GM06990 (cell line): ENCODE data around the gene TMPRSS12.
"Not testable (repeated sequence)": the region's sequence is repeated elsewhere in the genome, so short reads cannot be mapped to it uniquely, and the experiment has no call there.

Source experiments
- DNase-seq: peaks from one replicate; pipeline ENCODE4 v3.0.0-alpha.2; 2011; ENCODE audit not compliant: insufficient read length; ENCODE audit errors: extremely low read depth
- H3K27me3 ChIP-seq: replicated peaks from 2 replicates; pipeline ENCODE4 v1.6.0; 2011; ENCODE audit warnings: low read length; ENCODE audit not compliant: control insufficient read depth, insufficient read depth
- H3K36me3 ChIP-seq: 2 replicates; pipeline ENCODE4 v1.5.1; 2011; ENCODE audit warnings: low read length; ENCODE audit not compliant: control insufficient read depth, insufficient read depth
- H3K4me3 ChIP-seq: replicated peaks from 2 replicates; pipeline ENCODE4 v1.5.1; 2011; ENCODE audit warnings: low read depth, mild to moderate bottlenecking, control low read depth, low read length
- TF ChIP-seq, protein P1 (sequence below): IDR thresholded peaks from 2 replicates; pipeline ENCODE4 v1.5.1; 2011; ENCODE audit warnings: low read length, control low read depth, mild to moderate bottlenecking, inconsistent platforms; ENCODE audit not compliant: insufficient read depth, poor library complexity, severe bottlenecking

The TMPRSS12 gene

DNA sequence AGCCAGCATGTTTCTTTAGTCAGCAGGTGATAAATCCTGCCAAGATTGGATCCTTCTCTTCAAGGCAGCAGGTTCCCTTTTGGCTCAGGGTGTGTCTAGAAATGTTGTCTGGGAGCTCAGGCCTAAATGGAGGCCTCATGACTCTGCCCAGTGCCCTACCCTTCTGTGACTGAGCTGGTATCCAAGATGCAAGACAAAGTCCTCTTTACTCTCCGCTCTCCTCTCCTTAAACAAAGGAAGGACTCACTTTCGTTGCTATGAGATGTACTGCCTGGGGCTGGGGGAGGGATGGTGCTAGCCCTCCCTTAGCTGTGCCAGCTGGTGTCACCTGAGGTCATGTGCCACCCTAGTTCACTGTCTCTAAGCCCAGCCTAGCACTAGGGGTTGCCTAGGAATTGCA lies 13.8 kb upstream of the TMPRSS12 start:
- H3K4me3 ChIP-seq, result no peak overlapping the region
- H3K36me3 ChIP-seq, result no peaks in the 10 kb centered on the region
- TF ChIP-seq, protein P1, sequence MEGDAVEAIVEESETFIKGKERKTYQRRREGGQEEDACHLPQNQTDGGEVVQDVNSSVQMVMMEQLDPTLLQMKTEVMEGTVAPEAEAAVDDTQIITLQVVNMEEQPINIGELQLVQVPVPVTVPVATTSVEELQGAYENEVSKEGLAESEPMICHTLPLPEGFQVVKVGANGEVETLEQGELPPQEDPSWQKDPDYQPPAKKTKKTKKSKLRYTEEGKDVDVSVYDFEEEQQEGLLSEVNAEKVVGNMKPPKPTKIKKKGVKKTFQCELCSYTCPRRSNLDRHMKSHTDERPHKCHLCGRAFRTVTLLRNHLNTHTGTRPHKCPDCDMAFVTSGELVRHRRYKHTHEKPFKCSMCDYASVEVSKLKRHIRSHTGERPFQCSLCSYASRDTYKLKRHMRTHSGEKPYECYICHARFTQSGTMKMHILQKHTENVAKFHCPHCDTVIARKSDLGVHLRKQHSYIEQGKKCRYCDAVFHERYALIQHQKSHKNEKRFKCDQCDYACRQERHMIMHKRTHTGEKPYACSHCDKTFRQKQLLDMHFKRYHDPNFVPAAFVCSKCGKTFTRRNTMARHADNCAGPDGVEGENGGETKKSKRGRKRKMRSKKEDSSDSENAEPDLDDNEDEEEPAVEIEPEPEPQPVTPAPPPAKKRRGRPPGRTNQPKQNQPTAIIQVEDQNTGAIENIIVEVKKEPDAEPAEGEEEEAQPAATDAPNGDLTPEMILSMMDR, result no peak
- H3K27me3 ChIP-seq, result no peaks in the 10 kb centered on the region
- DNase-seq, result no peak

DNA sequence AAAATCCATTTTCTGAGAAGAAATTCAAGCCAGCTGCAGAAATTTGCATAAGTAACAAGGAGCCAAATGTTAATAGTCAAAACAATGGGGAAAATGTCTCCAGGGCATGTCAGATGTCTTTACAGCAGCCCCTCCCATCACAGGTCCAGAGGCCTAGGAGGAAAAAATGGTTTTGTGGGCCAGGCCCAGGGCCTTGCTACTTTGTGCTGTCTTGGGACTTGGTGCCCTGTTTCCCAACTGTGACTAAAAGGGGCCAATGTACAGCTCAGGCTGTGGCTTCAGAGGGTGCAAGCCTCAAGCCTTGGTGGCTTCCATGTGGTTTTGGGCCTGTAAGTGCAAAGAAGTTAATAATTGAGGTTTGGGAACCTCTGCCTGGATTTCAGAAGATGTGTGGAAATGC lies 8.9 kb upstream of the TMPRSS12 start:
- not testable (repeated sequence) for H3K27me3 ChIP-seq, DNase-seq

DNA sequence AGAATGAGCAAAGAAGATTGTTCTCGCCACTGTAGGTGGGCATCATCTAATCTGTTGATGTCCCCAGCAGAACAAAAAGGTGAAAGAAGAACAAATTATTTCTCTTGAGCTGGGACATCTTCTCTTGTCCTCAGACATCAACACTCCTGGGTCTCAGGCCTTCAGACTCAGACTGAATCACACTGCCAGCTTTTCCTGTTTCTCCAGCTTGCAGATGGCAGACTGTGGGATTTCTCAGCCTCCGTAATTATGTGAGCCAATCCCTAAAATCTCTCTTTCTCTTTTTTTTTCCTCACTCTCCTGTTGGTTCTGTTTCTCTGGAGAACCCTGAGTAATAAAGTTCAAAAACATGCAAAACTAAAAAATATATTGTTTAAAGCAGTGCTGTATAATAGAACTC lies 3.7 kb upstream of the TMPRSS12 start:
- TF ChIP-seq, protein P1, result no peak
- no peaks in the 10 kb centered on the region for H3K36me3 ChIP-seq
- no peaks in the 10 kb centered on the region for H3K27me3 ChIP-seq
- H3K4me3 ChIP-seq, result no peak overlapping the region
- DNase-seq, result no peak

More for the DNA sequence above, 8.9 kb upstream of the TMPRSS12 start:
- not testable (repeated sequence) for H3K36me3 ChIP-seq, H3K4me3 ChIP-seq

DNA sequence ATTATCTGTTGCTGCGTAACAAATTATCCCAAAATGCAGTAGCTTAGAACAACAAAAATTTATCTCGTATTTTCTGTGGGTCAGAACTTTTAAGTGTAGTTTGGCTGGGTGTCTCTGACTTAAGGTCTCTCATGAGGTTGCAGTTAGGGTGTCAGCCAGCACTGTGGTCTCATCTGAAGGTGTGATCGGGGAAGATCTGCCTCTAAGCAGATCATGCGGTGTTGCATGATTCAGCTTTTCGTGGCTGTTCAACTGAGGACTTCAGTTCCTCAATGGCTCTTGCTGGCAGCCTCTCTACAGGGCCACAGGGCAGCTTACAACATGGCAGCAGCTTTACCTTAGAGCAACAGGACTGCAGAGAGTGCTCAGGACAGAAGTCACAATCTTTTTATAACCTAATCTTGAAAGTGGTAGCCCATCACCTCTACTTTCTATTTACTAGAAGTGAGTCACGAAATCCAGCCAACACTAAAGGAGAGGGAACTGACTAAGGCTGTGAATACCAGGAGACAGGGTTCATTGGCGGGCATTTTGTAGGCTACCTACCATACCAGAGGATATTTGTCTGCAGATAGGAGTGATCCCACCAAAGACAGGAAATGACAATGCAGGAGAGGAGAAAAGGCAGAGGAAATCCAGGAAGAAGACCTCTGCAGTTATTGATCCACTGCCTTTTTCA lies 1.8 kb upstream of the TMPRSS12 start:
- Histone ChIP-seq H3K36me3 (no peaks in the 10 kb centered on the region), H3K4me3 (no peak overlapping the region), H3K27me3 (no peaks in the 10 kb centered on the region)
- TF ChIP-seq, protein P1, result no peak
- no peak for DNase-seq

DNA sequence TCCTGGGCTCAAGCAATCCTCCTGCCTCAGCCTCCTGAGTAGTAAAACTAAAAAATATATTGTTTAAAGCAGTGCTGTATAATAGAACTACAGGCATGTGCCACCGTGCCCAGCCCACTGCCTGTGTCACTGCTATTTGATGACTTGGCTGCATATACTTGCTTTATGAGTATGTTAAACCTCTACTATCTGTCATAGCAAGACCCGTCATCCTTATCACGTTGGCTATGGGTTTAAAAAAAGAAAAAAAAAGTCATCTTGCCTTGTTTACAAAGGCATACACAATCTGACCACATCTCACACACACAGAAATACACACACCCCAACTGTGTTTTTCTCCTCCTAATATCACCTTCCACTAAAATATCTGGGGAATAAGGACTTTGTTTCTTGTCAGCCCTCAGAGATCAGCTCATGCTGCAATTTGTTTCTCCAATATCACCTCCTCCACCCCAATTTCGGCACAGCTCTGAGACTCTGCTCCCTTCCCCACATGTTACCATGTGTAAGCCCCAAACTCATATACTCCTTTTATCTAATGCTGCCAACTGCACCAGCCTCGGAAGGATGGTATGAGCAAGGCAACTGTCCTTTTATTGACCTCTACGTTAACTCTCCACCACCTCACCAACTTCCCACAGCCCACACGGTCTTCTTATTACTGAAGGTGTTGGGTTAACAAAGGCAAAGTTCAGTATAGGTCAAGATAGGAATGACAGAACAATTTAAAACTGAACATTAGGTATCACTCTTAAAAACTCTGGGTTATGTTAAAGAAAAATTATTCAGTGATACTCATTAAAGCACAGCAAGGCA lies 802 bp upstream of the TMPRSS12 start:
- TF ChIP-seq, protein P1, result no peak
- no peak for DNase-seq
- no peak overlapping the region for H3K4me3 ChIP-seq
- H3K27me3 ChIP-seq, result no peaks in the 10 kb centered on the region
- H3K36me3 ChIP-seq, result no peaks in the 10 kb centered on the region

DNA sequence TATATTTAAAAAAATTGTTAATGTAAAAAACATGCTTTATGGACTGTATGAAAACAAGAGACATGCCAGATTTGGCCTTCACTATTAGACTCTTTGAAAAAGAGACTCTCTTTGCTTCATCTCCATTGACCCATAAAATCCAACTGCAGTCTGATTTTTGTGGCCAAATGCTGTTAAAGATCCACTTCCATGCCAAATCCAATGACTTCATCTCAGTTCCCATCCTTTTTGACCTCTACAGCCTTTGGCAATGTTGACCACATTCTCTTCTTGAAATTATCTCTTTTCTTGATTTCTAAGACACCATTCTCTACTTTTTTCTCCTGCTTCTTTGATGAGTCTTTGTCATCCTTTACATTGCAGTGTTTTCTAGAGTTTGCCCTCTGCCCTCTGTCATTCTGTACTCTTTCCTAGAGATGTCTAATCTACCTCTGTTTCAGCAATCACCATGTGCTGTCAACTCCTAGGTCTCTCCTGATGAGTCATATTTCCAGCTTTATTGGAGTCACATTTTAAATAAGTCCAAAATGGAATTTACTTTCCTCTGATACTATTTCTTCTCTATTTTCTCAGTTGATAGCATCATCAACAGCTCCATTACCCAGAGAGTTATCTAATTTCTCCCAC lies 2.4 kb downstream of the TMPRSS12 start:
- TF ChIP-seq, protein P1, result no peak

More for the DNA sequence above, 2.4 kb downstream of the TMPRSS12 start:
- Histone ChIP-seq H3K4me3 (no peak overlapping the region), H3K27me3 (no peaks in the 10 kb centered on the region), H3K36me3 (no peaks in the 10 kb centered on the region)
- no peak for DNase-seq
